CMK (cell line): ENCODE results near the gene ST7.
"Not testable (repeated sequence)": the region's sequence is repeated elsewhere in the genome, so short reads cannot be mapped to it uniquely, and the experiment has no call there.

Experiments
- DNase-seq: peaks from one replicate; pipeline ENCODE4 v3.0.0-alpha.2; 2010; ENCODE audit warnings: low read depth

The ST7 gene

DNA sequence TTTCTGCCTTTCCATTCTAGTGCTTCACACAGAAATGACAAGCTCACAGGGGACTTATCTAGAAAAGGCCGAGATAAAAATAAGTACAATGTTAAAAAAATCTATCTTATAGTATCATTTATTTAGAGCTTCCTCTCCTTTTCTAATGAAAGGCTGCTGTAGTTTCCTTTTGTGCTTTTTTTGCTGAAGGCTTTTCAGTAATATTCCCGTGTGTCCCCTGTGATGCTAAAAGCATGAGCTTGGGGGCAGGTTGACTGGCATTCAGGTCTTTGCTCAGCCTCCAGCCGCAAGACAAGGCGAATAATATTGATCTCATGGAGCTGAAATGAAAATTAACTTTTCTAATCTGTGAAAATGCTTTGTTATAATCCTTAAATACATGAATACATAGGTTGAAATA is 143.0 kb downstream of the ST7 start:
- no peak for DNase-seq

GRCh38 chr7:117096942-117097341 is 143.6 kb downstream of the ST7 start:
- no peak for DNase-seq

GRCh38 chr7:117097860-117098259 is 144.6 kb downstream of the ST7 start:
- DNase-seq: no peak

DNA sequence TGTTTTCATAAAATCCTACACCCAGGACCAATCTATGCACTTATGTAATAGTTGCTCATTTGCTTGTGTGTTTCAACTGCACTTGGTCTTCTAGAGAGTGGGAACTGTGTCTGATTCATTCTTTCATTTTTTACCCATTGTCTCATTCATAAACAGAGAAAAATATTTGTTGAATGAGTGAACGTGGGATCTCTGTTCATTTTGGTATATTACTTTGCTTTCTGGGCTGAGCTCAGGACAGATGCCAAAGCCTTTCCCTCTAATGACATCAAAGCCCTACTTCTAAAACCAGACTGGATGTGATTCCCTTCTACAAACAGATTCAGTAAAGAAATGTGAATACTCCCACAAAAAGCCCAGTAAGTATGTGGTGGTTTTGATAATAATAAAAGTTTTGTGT is 145.2 kb downstream of the ST7 start:
- no peak for DNase-seq

DNA sequence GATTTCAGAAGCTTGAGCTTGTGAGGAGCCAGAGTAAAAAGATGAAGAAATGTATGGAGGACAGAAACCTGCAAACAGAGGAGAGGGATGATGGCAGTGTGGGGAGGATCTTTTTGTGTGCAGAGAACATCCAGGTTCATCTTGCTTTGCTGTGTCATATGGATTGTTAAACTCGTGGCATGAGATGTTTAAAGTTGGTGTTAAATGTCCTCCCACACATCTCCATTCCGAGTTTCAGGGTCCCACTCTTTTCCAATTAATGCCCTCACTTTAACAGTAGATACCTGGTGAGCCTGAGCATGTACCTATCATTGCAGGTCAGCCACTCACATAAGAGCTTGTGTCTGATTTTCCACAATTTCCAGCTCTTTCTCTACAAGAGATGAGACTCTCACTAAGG is 147.7 kb downstream of the ST7 start:
- no peak for DNase-seq

GRCh38 chr7:117110480-117111315 is 157.4 kb downstream of the ST7 start:
- DNase-seq: peak; percentile 53

GRCh38 chr7:117111535-117111934 is 158.2 kb downstream of the ST7 start:
- no peak for DNase-seq

DNA sequence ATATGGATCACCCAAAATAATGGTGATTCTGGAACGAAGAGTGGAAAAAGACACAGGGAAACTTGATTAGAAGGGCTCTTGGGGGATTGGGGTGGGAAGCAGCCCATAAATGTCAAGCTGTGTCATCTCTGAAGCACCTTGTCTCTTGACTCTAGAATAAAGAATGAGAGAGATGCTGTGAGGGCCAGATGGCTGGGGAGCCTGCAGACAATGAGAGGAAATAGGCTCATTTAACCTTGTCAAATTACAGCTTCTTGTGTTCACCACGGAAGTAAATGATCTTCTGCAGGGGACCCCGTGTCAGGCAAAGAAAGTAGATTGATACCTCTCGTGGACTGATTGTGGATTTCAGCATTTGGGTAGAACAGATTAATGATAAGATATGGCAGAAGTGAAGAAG is 159.3 kb downstream of the ST7 start:
- DNase-seq: no peak

DNA sequence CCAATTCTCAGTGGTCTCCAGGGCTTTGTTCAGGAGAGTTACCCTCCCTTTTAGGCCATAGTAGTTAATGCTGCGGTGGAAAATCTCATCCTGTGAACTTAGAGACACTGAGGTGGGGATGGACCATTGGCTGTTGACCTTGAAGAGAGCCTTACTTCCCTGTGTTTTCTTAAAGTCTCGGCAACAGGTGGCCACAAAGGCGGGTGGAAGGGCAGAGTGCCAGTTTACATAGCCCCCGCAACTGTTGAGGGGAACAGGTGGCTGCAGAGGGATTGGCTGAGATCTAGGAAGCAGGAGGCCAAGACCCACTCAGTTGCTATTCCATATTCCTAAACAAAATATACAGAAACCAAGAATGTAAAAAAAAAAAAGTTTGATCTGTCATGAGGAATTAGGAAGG is 160.6 kb downstream of the ST7 start:
- no peak for DNase-seq

DNA sequence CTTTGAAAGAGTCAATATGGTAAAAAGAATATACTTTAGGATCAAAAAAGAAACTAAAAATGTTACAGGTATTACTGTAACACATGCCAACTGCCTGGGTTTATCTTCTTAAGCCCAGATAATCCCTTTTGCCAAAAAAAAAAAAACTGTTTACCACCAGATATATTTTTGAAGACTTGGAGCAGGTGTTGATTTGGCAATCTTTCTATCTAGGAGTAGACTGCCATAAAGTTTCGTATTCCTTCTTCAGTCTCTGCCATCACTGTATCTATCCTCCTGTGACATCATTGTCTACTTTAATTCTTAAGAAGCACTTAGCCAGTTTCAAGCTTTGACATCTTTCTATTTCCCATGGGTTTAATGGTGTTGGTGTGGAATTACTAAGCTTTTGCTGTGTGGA is 161.0 kb downstream of the ST7 start:
- DNase-seq: no peak

DNA sequence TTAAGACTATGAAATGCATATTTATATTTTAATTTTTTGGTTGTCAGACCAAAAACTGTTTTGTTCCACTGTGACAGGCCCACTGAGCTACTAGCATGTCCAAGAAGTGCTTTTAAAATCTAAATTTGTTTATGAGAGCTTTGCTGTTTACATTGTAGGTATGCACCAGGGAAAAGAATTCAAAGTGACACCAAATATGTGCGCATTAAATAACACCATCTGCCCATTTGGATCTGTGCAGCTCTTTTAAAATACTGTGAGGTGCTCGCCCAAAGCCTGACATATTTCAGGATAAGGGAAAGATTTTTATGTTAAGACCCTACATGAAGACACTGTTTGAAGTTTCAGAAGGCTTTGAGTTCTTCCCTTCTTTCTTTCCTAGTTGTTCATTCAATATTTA is 162.9 kb downstream of the ST7 start:
- DNase-seq: no peak

DNA sequence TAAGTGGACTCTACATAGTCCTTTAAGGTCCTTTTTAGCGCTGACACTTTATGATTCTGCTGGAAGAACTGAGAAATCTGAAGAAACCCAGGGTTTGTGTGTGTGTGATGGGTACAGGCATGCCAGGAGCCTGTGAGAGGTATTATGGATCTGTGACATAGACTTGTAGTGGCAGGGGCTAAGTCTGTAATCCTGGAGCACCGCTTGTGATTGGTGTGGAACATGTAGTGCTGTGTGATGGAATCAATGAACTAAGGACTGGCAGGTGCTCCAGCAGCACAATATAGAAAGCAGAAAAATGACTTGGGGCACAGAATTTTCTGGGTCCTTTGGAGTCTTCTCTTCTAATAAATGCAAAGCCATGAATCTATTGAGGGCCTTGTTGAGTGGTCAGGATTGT is 163.9 kb downstream of the ST7 start:
- no peak for DNase-seq

GRCh38 chr7:117118579-117119180 is 165.4 kb downstream of the ST7 start:
- no peak for DNase-seq

- DNase-seq: peak; percentile 44
Measured at GRCh38 chr7:117119192-117119924, 166.1 kb downstream of the ST7 start.

- not testable (repeated sequence) for DNase-seq
Measured at GRCh38 chr7:117120321-117120720, 167.0 kb downstream of the ST7 start.

GRCh38 chr7:117122036-117122435 is 168.7 kb downstream of the ST7 start:
- not testable (repeated sequence) for DNase-seq

DNA sequence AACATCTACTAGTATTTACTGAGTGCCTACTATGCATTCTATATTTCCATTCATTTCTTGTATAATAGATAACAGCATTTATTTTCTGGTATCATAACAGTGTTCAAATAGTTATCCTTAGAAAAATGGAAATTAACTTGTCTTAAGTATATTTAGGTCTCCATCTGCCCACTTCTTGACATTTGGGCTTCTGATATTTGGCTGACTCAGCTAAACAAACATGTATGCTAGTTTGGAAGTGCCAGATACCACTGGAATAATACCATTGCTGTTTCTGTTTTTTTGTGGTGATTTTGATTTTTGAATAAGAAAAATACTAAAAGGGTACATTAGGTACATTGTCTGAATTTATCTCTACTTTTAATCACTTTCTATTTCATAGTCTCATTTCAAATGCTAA is 169.2 kb downstream of the ST7 start:
- DNase-seq: no peak

DNA sequence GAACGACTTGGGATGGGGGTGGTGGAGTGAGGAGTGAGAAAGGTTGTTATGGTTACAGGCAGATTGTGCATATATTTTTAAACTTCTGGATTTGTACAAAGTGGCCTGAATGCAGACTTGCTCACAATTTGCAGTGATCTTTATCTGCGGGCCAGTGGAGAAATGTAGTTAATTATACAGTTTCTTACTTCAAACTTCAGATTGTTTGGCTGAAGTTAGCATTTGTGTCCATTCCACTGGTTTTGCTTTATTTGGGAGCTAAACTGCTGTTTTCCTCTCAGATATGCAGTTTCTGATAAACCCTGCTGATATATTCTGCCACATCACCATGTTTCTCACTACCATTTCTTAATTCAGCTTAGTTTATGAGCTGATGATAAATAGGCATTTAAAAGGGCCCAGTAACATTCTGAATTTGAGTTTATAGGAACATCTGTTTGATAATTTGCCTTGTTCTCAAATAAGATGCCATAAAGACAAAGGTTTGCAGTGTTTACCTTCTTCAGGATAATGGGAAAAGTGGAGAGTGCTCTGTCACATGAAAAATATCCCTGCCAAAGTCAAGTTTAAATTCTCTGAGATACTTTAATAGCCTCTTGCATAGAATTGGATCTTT is 170.1 kb downstream of the ST7 start:
- DNase-seq: no peak

GRCh38 chr7:117124591-117125220 is 171.4 kb downstream of the ST7 start:
- no peak for DNase-seq

DNA sequence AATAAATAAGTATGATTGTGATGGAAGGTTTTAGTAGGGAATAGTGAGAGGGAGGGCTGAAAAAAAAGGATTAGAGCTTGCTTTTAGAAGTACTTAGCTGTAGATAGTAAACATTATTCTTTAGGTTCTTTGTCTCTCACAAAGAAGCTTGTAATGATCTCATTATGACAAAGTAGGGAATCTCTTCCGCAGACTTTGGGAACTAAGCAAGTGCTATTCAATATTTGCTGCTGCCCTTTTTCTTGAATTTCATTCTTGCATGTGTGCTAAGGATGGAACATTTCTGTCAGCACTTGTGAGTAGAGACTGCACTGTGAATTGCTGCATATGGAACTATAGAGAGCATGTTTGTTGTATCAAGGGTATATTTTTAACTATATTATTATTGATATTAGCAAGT is 173.4 kb downstream of the ST7 start:
- no peak for DNase-seq

GRCh38 chr7:117127585-117128168 is 174.4 kb downstream of the ST7 start:
- no peak for DNase-seq

DNA sequence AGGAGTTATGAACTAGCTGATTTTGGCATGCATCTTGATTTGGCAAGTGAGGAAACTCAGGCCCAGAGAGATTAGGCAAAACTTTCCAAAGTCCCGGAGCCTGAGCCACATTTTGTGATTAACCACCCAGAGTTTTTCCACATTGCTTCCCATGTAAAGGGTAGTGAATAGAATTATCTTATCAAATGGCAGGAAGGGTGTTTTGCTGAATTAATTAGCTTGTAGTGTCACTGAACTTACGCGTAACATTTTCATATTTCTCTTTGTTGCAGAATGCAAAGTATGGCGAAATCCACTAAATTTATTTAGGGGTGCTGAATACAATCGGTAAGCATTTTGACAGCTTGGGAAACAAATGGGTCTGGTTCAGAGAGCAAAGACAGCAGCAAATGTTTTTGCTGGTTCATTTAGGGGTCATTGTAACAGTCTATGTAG is 176.2 kb downstream of the ST7 start:
- DNase-seq: no peak
